Neural cell (in vitro differentiated cells): ENCODE data around the gene PDE3B. TPM values are rescaled to one million over a fixed set of nuclear protein-coding genes. Genes with fewer than 3 reads are reported as not detected.

Source experiments
- H2AFZ ChIP-seq: fragments of 200-600, 300-800 bp; sonication (generic), shearing (Covaris generic); 2 replicates; pipeline ENCODE4 v1.6.0; 2014; ENCODE audit warnings: low read depth, mild to moderate bottlenecking, antibody characterized with exemption, low read length, moderate library complexity
- H3F3A ChIP-seq: fragments of 200-600 bp; shearing (Covaris generic); 2 replicates; pipeline ENCODE4 v1.6.1; 2016; ENCODE audit warnings: mild to moderate bottlenecking, moderate library complexity, mixed read lengths, antibody characterized with exemption, low read length; ENCODE audit not compliant: insufficient read depth, poor library complexity, severe bottlenecking
- H3K27ac ChIP-seq: fragments of 200-600, 300-800 bp; sonication (generic), shearing (Covaris generic); 2 replicates; pipeline ENCODE4 v1.5.1; 2014; ENCODE audit warnings: mild to moderate bottlenecking, low read length, moderate library complexity
- H3K27me3 ChIP-seq: fragments of 300-800, 200-600 bp; sonication (generic), shearing (Covaris generic); 2 replicates; pipeline ENCODE4 v1.6.0; 2014; ENCODE audit warnings: mild to moderate bottlenecking, low read depth, low read length, moderate library complexity; ENCODE audit not compliant: insufficient read depth
- H3K36me3 ChIP-seq: fragments of 300-800, 200-600 bp; sonication (generic), shearing (Covaris generic); 2 replicates; pipeline ENCODE4 v1.5.1; 2014; ENCODE audit warnings: mild to moderate bottlenecking, antibody characterized with exemption, low read length, moderate library complexity; ENCODE audit not compliant: insufficient read depth
- H3K4me2 ChIP-seq: fragments of 300-800, 200-600 bp; sonication (generic), shearing (Covaris generic); 2 replicates; pipeline ENCODE4 v1.6.0; 2014; ENCODE audit warnings: mild to moderate bottlenecking, low read length
- H3K4me3 ChIP-seq: fragments of 300-800, 200-600 bp; sonication (generic), shearing (Covaris generic); 2 replicates; pipeline ENCODE4 v1.5.1; 2014; ENCODE audit warnings: mild to moderate bottlenecking, low read length, moderate library complexity
- H3K79me2 ChIP-seq: fragments of 200-600 bp; shearing (Covaris generic); replicated peaks from 2 replicates; pipeline ENCODE4 v1.6.0; 2014; ENCODE audit warnings: mild to moderate bottlenecking, low read length, moderate library complexity; ENCODE audit not compliant: insufficient read depth
- H3K9ac ChIP-seq: fragments of 300-800, 200-600 bp; sonication (generic), shearing (Covaris generic); 2 replicates; pipeline ENCODE4 v1.6.1; 2016; ENCODE audit warnings: mild to moderate bottlenecking, low read length, mixed read lengths
- H3K9me2 ChIP-seq: fragments of 200-600 bp; shearing (Covaris generic); 2 replicates; pipeline ENCODE4 v1.6.1; 2016; ENCODE audit warnings: mild to moderate bottlenecking, low read length, mixed read lengths; ENCODE audit not compliant: insufficient read depth
- H3K9me3 ChIP-seq: fragments of 200-600, 300-800 bp; sonication (generic), shearing (Covaris generic); 2 replicates; pipeline ENCODE4 v1.6.1; 2016; ENCODE audit warnings: mild to moderate bottlenecking, mixed run types, low read length, moderate library complexity, mixed read lengths
- H4K20me1 ChIP-seq: fragments of 200-600 bp; shearing (Covaris generic); 2 replicates; pipeline ENCODE4 v1.6.1; 2016; ENCODE audit warnings: mild to moderate bottlenecking, mixed run types; ENCODE audit not compliant: insufficient read depth
- EP300 ChIP-seq: fragments of 450-650 bp; conservative IDR thresholded peaks from 2 replicates; pipeline ENCODE4 v1.6.1; 2014; ENCODE audit warnings: antibody characterized with exemption, mild to moderate bottlenecking, moderate library complexity; ENCODE audit not compliant: poor library complexity, severe bottlenecking
- EZH2 ChIP-seq: fragments of 200-600, 300-800 bp; shearing (Covaris generic), sonication (generic); IDR thresholded peaks from 2 replicates; pipeline ENCODE4 v1.6.1; 2014; ENCODE audit warnings: antibody characterized with exemption, low read length, borderline replicate concordance, mild to moderate bottlenecking; ENCODE audit not compliant: insufficient read depth, poor library complexity, severe bottlenecking
- MXI1 ChIP-seq: fragments of 450-650 bp; conservative IDR thresholded peaks from 2 replicates; pipeline ENCODE4 v1.6.1; 2014; ENCODE audit warnings: antibody characterized with exemption, mild to moderate bottlenecking; ENCODE audit not compliant: poor library complexity, severe bottlenecking
- POLR2AphosphoS5 ChIP-seq: IDR thresholded peaks from 2 replicates; pipeline ENCODE4 v1.6.1; 2012
- RAD21 ChIP-seq: fragments of 450-650 bp; conservative IDR thresholded peaks from 2 replicates; pipeline ENCODE4 v1.6.1; 2014; ENCODE audit warnings: antibody characterized with exemption, mild to moderate bottlenecking, moderate library complexity
- SMC3 ChIP-seq: fragments of 450-650 bp; conservative IDR thresholded peaks from 2 replicates; pipeline ENCODE4 v1.6.1; 2014; ENCODE audit warnings: antibody characterized with exemption, mild to moderate bottlenecking, moderate library complexity; ENCODE audit not compliant: poor library complexity
- TAF1 ChIP-seq: IDR thresholded peaks from 2 replicates; pipeline ENCODE4 v1.6.1; 2012; ENCODE audit warnings: low read depth
- polyA plus RNA-seq: library from polyadenylated mRNA; depleted of rRNA; stranded (reverse); fragments of >200 nt; gene quantifications from 2 replicates; pipeline ENCODE4 v1.2.3, GENCODE V29; 2014
- TF ChIP-seq, protein P1 (sequence below): fragments of 450-650 bp; IDR thresholded peaks from 2 replicates; pipeline ENCODE4 v1.5.1; 2014; ENCODE audit warnings: antibody characterized with exemption, mild to moderate bottlenecking, moderate library complexity; ENCODE audit not compliant: poor library complexity, severe bottlenecking
- TF ChIP-seq, protein P2 (sequence below): IDR thresholded peaks from 2 replicates; pipeline ENCODE4 v1.6.1; 2012; ENCODE audit warnings: borderline replicate concordance

PDE3B gene
- polyA plus RNA-seq, 1 donor from 2014 or later = 13.8 TPM

DNA sequence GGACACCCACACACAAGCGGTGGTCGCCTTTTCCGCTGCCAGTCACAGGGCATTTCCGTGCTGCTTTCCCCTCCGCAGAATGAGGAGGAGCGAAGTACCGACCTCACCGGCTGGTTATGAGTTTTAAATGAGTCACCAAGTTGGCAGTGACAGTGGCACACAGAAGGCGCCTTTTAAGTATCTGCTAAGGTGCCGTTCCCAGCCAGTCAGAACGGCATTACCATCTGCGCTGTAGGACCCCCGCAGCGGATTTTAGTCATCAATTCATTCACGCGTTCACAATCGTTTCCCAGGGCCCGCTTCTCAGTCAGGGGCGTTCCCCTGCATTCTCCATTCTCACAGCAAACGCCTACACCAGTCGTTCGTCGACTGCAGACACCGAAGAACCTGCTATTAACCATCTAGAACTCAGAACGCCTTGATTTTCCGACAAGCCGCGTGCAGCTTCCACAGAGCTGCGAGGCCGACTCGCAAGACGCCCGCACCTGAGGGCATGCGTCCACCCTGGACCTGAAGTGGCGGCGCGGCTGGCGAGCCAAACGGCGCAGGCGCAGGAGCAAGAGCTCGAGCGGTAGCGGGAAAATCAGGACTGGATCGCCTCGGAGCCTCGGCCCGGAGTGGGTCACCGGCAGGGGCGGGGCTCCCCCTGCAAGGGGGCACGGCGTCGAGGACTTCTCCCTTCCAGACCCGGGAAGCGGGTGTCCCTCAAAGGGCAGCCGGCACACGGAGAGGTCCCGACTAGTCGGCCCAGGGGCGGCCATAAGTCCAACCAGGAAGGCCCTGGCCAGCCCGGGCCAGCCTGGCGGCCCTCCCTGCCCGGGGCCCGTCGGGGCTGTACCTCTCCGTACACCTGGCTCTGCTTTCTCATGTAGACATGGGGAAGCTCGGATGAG is 247.8 kb downstream of the PDE3B start:
- TF ChIP-seq SMC3 (peak; percentile 37), POLR2AphosphoS5 (peak; percentile 93), MXI1 (peak; percentile 89), EP300 (peak; percentile 32), EZH2 (no peak), TAF1 (peak; percentile 65), RAD21 (peak; percentile 38)
- TF ChIP-seq, protein P1, sequence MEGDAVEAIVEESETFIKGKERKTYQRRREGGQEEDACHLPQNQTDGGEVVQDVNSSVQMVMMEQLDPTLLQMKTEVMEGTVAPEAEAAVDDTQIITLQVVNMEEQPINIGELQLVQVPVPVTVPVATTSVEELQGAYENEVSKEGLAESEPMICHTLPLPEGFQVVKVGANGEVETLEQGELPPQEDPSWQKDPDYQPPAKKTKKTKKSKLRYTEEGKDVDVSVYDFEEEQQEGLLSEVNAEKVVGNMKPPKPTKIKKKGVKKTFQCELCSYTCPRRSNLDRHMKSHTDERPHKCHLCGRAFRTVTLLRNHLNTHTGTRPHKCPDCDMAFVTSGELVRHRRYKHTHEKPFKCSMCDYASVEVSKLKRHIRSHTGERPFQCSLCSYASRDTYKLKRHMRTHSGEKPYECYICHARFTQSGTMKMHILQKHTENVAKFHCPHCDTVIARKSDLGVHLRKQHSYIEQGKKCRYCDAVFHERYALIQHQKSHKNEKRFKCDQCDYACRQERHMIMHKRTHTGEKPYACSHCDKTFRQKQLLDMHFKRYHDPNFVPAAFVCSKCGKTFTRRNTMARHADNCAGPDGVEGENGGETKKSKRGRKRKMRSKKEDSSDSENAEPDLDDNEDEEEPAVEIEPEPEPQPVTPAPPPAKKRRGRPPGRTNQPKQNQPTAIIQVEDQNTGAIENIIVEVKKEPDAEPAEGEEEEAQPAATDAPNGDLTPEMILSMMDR = no peak
- TF ChIP-seq, protein P2, sequence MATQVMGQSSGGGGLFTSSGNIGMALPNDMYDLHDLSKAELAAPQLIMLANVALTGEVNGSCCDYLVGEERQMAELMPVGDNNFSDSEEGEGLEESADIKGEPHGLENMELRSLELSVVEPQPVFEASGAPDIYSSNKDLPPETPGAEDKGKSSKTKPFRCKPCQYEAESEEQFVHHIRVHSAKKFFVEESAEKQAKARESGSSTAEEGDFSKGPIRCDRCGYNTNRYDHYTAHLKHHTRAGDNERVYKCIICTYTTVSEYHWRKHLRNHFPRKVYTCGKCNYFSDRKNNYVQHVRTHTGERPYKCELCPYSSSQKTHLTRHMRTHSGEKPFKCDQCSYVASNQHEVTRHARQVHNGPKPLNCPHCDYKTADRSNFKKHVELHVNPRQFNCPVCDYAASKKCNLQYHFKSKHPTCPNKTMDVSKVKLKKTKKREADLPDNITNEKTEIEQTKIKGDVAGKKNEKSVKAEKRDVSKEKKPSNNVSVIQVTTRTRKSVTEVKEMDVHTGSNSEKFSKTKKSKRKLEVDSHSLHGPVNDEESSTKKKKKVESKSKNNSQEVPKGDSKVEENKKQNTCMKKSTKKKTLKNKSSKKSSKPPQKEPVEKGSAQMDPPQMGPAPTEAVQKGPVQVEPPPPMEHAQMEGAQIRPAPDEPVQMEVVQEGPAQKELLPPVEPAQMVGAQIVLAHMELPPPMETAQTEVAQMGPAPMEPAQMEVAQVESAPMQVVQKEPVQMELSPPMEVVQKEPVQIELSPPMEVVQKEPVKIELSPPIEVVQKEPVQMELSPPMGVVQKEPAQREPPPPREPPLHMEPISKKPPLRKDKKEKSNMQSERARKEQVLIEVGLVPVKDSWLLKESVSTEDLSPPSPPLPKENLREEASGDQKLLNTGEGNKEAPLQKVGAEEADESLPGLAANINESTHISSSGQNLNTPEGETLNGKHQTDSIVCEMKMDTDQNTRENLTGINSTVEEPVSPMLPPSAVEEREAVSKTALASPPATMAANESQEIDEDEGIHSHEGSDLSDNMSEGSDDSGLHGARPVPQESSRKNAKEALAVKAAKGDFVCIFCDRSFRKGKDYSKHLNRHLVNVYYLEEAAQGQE = peak; percentile 76
- H3K27ac ChIP-seq = peak overlapping the region; percentile 76
- H3K4me2 ChIP-seq = peak overlapping the region; percentile 69

GRCh38 chr11:14892036-14892556 is 248.5 kb downstream of the PDE3B start, which contains the start of gene CYP2R1:
Gene CYP2R1 (minus strand): TSS chr11:14892231. CDS start chr11:14892205, 26 bp downstream.
- H3K4me2 ChIP-seq = peak within 1 kb of the TSS; percentile 69
- no peaks in the 10 kb centered on the region for H3F3A ChIP-seq
- H3K27ac ChIP-seq = peak within 1 kb of the TSS; percentile 76
- H3K9ac ChIP-seq = peak within 1 kb of the TSS; percentile 72
- H3K9me2 ChIP-seq = no peaks in the 10 kb centered on the region
- no peaks in the 10 kb centered on the region for H3K79me2 ChIP-seq
- H3K27me3 ChIP-seq = no peaks in the 10 kb centered on the region
- peak within 1 kb of the TSS; percentile 74 for H3K4me3 ChIP-seq
- H4K20me1 ChIP-seq = no peaks in the 10 kb centered on the region
- peak within 1 kb of the TSS; percentile 93 for H2AFZ ChIP-seq
- H3K36me3 ChIP-seq = no peaks in the 10 kb centered on the region
- TF ChIP-seq MXI1 (no peak), POLR2AphosphoS5 (peak; percentile 28)
- no peaks in the 10 kb centered on the region for H3K9me3 ChIP-seq

More for the DNA sequence above, 247.8 kb downstream of the PDE3B start:
- no peaks in the 10 kb centered on the region for H3K9me2 ChIP-seq
- peak overlapping the region; percentile 72 for H3K9ac ChIP-seq
- H2AFZ ChIP-seq = peak overlapping the region; percentile 93
- no peaks in the 10 kb centered on the region for H3K9me3 ChIP-seq
- H3K4me3 ChIP-seq = peak overlapping the region; percentile 74
- no peaks in the 10 kb centered on the region for H3K79me2 ChIP-seq
- no peaks in the 10 kb centered on the region for H3K36me3 ChIP-seq
- H3K27me3 ChIP-seq = no peaks in the 10 kb centered on the region
- no peaks in the 10 kb centered on the region for H4K20me1 ChIP-seq
- H3F3A ChIP-seq = no peaks in the 10 kb centered on the region
